Measurements from ENCODE around the gene RECK.

Gene RECK

GRCh38 chr9:36150574-36151315 lies 114.0 kb downstream of the RECK start:
- TF ChIP-seq CTCF (IDR thresholded peaks at IDR 0.05; ENCODE audit: low read depth, low read length), result no peak
- H3K4me3 ChIP-seq (ENCODE audit: low read depth, low read length), result no peak overlapping the region
- no peak for DNase-seq (ENCODE audit: low read depth, low spot score)
- in situ Hi-C loops (cut with HindIII; ENCODE audit: low sequenced_read_pairs), result no loop called here

- no peak for TF ChIP-seq CTCF (IDR thresholded peaks at IDR 0.05; ENCODE audit: low read depth, low read length)
- peak; percentile 71 for DNase-seq (ENCODE audit: low read depth, low spot score)
- in situ Hi-C loops (cut with HindIII; ENCODE audit: low sequenced_read_pairs), result no loop called here
- H3K4me3 ChIP-seq (ENCODE audit: low read depth, low read length), result no peak overlapping the region
Measured at GRCh38 chr9:36151316-36152210, 114.8 kb downstream of the RECK start.

GRCh38 chr9:36152741-36153438 lies 116.2 kb downstream of the RECK start:
- no peak for DNase-seq (ENCODE audit: low read depth, low spot score)
- in situ Hi-C loops (cut with HindIII; ENCODE audit: low sequenced_read_pairs), result no loop called here
- no peak overlapping the region for H3K4me3 ChIP-seq (ENCODE audit: low read depth, low read length)
- no peak for TF ChIP-seq CTCF (IDR thresholded peaks at IDR 0.05; ENCODE audit: low read depth, low read length)

- no peak for TF ChIP-seq CTCF (IDR thresholded peaks at IDR 0.05; ENCODE audit: low read depth, low read length)
- no peak for DNase-seq (ENCODE audit: low read depth, low spot score)
- H3K4me3 ChIP-seq (ENCODE audit: low read depth, low read length), result no peak overlapping the region
- in situ Hi-C loops (cut with HindIII; ENCODE audit: low sequenced_read_pairs), result no loop called here
Measured at GRCh38 chr9:36153746-36154145, 117.0 kb downstream of the RECK start.

- in situ Hi-C loops (cut with HindIII; ENCODE audit: low sequenced_read_pairs), result no loop called here
- no peak for TF ChIP-seq CTCF (IDR thresholded peaks at IDR 0.05; ENCODE audit: low read depth, low read length)
- H3K4me3 ChIP-seq (ENCODE audit: low read depth, low read length), result no peak overlapping the region
- peak; percentile 79 for DNase-seq (ENCODE audit: low read depth, low spot score)
Measured at GRCh38 chr9:36154331-36154952, 117.7 kb downstream of the RECK start.

GRCh38 chr9:36156116-36156515 lies 119.4 kb downstream of the RECK start:
- H3K4me3 ChIP-seq (ENCODE audit: low read depth, low read length), result no peak overlapping the region
- DNase-seq (ENCODE audit: low read depth, low spot score), result no peak
- in situ Hi-C loops (cut with HindIII; ENCODE audit: low sequenced_read_pairs), result no loop called here
- TF ChIP-seq CTCF (IDR thresholded peaks at IDR 0.05; ENCODE audit: low read depth, low read length), result no peak

Data from astrocyte of the spinal cord (primary cell).